Measurements from ENCODE around the gene PSMD5.

- no peak for TF ChIP-seq CTCF (conservative IDR thresholded peaks at IDR 0.05 in 1 of 2, IDR thresholded peaks at IDR 0.05 in 1 of 2; ENCODE audit: extremely low read depth in 1 of 2, insufficient read depth in 1 of 2, low read depth in 1 of 2, low read length in 2 of 2)
- no peak for TF ChIP-seq EZH2 (IDR thresholded peaks at IDR 0.05; ENCODE audit: borderline replicate concordance, low read length)
These were observed 36.7 kb upstream of the PSMD5 start for GRCh38 chr9:120879446-120879845.

Data from mammary epithelial cell (primary cell).